ENCODE results near the gene ECM1. TPM values are rescaled to one million over a fixed set of nuclear protein-coding genes. Genes with fewer than 3 reads are reported as not detected.
A peak's percentile ranks its signal among the peaks of the same experiment; 100 is the strongest.

The ECM1 gene
- total and polyA plus RNA-seq, 2 of the 8 experiments (the other 6 are each of a cell fraction or from before 2014, with no cell fraction given): 0.95 to 0.98 TPM

DNA sequence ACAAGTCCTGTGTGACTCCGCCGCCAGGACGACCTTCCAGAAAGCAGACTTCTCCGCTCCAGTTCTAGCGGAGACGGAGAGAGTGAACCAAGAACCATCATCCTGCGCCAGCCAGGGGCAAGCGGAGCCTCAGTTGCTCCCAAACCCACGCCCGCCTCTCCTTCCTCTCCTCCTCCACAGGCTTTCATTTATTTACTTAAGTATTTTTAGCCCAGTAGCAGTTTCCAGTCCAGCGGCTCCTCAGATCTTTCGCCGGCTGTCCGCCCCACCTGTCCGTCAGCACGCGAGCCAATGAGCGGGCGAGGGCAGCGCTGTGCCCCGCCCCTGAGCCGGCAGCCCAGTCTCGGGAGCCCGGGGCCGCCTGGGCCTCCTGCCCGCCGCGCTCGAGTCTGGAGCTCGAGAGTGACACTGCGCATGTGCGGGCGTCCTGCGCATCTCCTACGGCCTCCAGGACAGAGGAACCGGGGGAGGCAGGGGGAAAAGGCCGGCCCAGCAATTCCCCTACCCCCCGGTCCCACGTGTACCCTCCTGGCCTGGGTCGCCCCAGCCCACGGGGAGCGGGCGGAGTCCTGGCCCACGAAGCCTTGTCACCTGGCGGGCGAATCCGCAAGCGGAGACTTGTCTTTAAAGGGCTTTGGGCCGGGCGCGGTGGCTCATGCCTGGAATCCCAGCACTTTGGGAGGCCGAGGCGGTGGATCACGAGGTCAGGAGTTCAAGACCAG is 7.6 kb downstream of the ECM1 start, which contains the start of gene FALEC:
Gene FALEC (plus strand): TSS at position 425 of the 722 bp plus-strand sequence.
- ChIA-PET POLR2A (ENCODE audit: partially characterized antibody) (interaction anchor here (0.6 to 2.4 kb wide), 15 partner anchors 9 to 259 kb away, joined by 3 to 10 read pairs (median 5); partner anchors contain the start of genes ADAMTSL4, APH1A, MCL1 and RPRD2), CTCF (ENCODE audit: partially characterized antibody) (interaction anchor here (0.6 to 22.4 kb wide), 10 partner anchors 12 to 267 kb away, joined by 3 to 253 read pairs (median 4); no protein-coding TSS in a partner anchor)
- peak within 1 kb of the TSS in 3 of 4 experiments; percentile 48 to 73 (median 55); a peak in 6 of 7 replicates for H3K9ac ChIP-seq (replicated peaks in 1 of 4; ENCODE audit: extremely low read depth in 1 of 4, low read depth in 3 of 4, low read length in 3 of 4)
- no peaks in the 10 kb centered on the region for H4K20me1 ChIP-seq (replicated peaks in 1 of 2; ENCODE audit: control insufficient read depth in 1 of 2, insufficient read depth in 2 of 2, low read length in 2 of 2)
- no peak for FAIRE-seq
- peak within 1 kb of the TSS; percentile 88 to 91 for H3K4me2 ChIP-seq (ENCODE audit: insufficient read depth in 1 of 2, low read depth in 2 of 2, low read length in 2 of 2)
- no peaks in the 10 kb centered on the region for H3K36me3 ChIP-seq (ENCODE audit: control insufficient read depth in 2 of 4, insufficient read depth in 4 of 4, low read length in 3 of 4)
- no peak within 1 kb of the TSS for H3K4ac ChIP-seq (replicated peaks; ENCODE audit: insufficient read length, low read depth, low read length)
- no peaks in the 10 kb centered on the region for H3K9me3 ChIP-seq (ENCODE audit: insufficient read depth in 2 of 2, low read depth in 1 of 2, low read length in 1 of 2)
- H4K8ac ChIP-seq (ENCODE audit: extremely low read depth, insufficient read depth, low read length): peak within 1 kb of the TSS; percentile 96
- H2BK120ac ChIP-seq (replicated peaks; ENCODE audit: low read depth, low read length): no peak within 1 kb of the TSS
- H3K18ac ChIP-seq (ENCODE audit: extremely low read depth, low read length): peak within 1 kb of the TSS; percentile 90; the same call in 1 of the 2 replicates
- no peak within 1 kb of the TSS for H3K23ac ChIP-seq (ENCODE audit: insufficient read length)
- 2% methylated on average over 51 of the region's 54 CpGs; no CpG with 5 or more reads in 1 of the 2 experiments for whole genome bisulfite sequencing, 2 experiments (ENCODE audit: extremely low coverage in 1 of 2, insufficient coverage in 1 of 2, insufficient read length in 1 of 2, insufficient replicate concordance in 2 of 2, low coverage in 1 of 2, low lambda C conversion rate in 2 of 2, missing lambda C conversion rate in 1 of 2)
- peak within 1 kb of the TSS; percentile 72 to 91 (median 82) for H3K4me3 ChIP-seq (ENCODE audit: extremely low read depth in 1 of 4, insufficient read depth in 2 of 4, low read depth in 3 of 4, low read length in 4 of 4)
- DNase-seq (ENCODE audit: low read depth in 1 of 2, low spot score in 2 of 2): peak; percentile 87 to 98
- H3K79me2 ChIP-seq (ENCODE audit: control insufficient read depth in 1 of 2, insufficient read depth in 2 of 2, low read length in 2 of 2): no peaks in the 10 kb centered on the region
- peak within 1 kb of the TSS; percentile 79 for H3K56ac ChIP-seq (replicated peaks; ENCODE audit: insufficient read length, low read depth, low read length)
- H2BK5ac ChIP-seq (ENCODE audit: low read depth, low read length): no peak within 1 kb of the TSS; the same call in 1 of the 2 replicates
- peak within 1 kb of the TSS; percentile 96 for H4K91ac ChIP-seq (replicated peaks; ENCODE audit: insufficient read length, low read length)
- H2AFZ ChIP-seq (ENCODE audit: low read length): peak within 1 kb of the TSS; percentile 86
- peak within 1 kb of the TSS; percentile 50 for H4K5ac ChIP-seq (ENCODE audit: insufficient read length, low read depth, low read length)
- no peak within 1 kb of the TSS for H3K27ac ChIP-seq (ENCODE audit: low read depth, low read length)
- H2BK12ac ChIP-seq (ENCODE audit: low read depth, low read length): peak within 1 kb of the TSS; percentile 84
- H3K79me1 ChIP-seq (ENCODE audit: low read depth, low read length): no peaks in the 10 kb centered on the region
- no peak within 1 kb of the TSS for H2BK20ac ChIP-seq (ENCODE audit: low read length)
- H3K14ac ChIP-seq (ENCODE audit: insufficient read length): no peak within 1 kb of the TSS
- peaks cover 0 to 4% (median 3%) of the 10 kb centered on the region in 4 experiments; a peak in 5 of 7 replicates for H3K4me1 ChIP-seq (replicated peaks in 1 of 4; ENCODE audit: control insufficient read depth in 3 of 4, insufficient read depth in 4 of 4, low read length in 3 of 4)
- H2AK5ac ChIP-seq (ENCODE audit: low read depth, low read length): no peak within 1 kb of the TSS
- H3K23me2 ChIP-seq (ENCODE audit: low read depth, low read length): peaks cover 5% of the 10 kb centered on the region
- peak within 1 kb of the TSS; percentile 100; the same call in 1 of the 2 replicates for H2BK15ac ChIP-seq (ENCODE audit: low read length)
- no peaks in the 10 kb centered on the region; a peak in 1 of 7 replicates for H3K27me3 ChIP-seq (replicated peaks in 1 of 4; ENCODE audit: control insufficient read depth in 3 of 4, extremely low read depth in 1 of 4, insufficient read depth in 3 of 4, low read length in 3 of 4)
- TF ChIP-seq JUND (IDR thresholded peaks at IDR 0.05; ENCODE audit: low read length) (no peak), POLR2AphosphoS5 (IDR thresholded peaks at IDR 0.05; ENCODE audit: low read depth, low read length) (0 out of 2 replicates have a peak, but pooled peaks have one; percentile 22), TBP (IDR thresholded peaks at IDR 0.05; ENCODE audit: low read depth, low read length) (peak; percentile 9; the same call in 1 of the 2 replicates), NANOG (IDR thresholded peaks at IDR 0.05; ENCODE audit: insufficient read depth, low read depth, low read length, poor library complexity, severe bottlenecking) (no peak), SP4 (IDR thresholded peaks at IDR 0.05; ENCODE audit: low read length) (peak; percentile 70; the same call in 1 of the 2 replicates), FOSL1 (IDR thresholded peaks at IDR 0.05; ENCODE audit: insufficient read depth, low read depth, low read length) (no peak), KDM1A (IDR thresholded peaks at IDR 0.05; ENCODE audit: borderline replicate concordance, low read length) (no peak), TEAD4 (IDR thresholded peaks at IDR 0.05; ENCODE audit: low read depth, low read length) (no peak)
- TF ChIP-seq, protein P1, sequence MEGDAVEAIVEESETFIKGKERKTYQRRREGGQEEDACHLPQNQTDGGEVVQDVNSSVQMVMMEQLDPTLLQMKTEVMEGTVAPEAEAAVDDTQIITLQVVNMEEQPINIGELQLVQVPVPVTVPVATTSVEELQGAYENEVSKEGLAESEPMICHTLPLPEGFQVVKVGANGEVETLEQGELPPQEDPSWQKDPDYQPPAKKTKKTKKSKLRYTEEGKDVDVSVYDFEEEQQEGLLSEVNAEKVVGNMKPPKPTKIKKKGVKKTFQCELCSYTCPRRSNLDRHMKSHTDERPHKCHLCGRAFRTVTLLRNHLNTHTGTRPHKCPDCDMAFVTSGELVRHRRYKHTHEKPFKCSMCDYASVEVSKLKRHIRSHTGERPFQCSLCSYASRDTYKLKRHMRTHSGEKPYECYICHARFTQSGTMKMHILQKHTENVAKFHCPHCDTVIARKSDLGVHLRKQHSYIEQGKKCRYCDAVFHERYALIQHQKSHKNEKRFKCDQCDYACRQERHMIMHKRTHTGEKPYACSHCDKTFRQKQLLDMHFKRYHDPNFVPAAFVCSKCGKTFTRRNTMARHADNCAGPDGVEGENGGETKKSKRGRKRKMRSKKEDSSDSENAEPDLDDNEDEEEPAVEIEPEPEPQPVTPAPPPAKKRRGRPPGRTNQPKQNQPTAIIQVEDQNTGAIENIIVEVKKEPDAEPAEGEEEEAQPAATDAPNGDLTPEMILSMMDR (IDR thresholded peaks at IDR 0.05; ENCODE audit: control extremely low read depth in 1 of 3, insufficient read depth in 1 of 3, low read depth in 1 of 3, low read length in 3 of 3): no peak
